ENCODE results near the gene HSPB1.
A peak's percentile ranks its signal among the peaks of the same experiment; 100 is the strongest.

HSPB1 gene

GRCh38 chr7:76318488-76319353, 16.2 kb downstream of the HSPB1 start:
- peak; percentile 62 for ATAC-seq

GRCh38 chr7:76325092-76325491, 22.6 kb downstream of the HSPB1 start:
- ATAC-seq, result no peak
- no peak for TF ChIP-seq BACH2 (CRISPR knock-in tag; IDR thresholded peaks at IDR 0.05; ENCODE audit: borderline replicate concordance)
- TF ChIP-seq PATZ1 (CRISPR knock-in tag; IDR thresholded peaks at IDR 0.05; ENCODE audit: borderline replicate concordance), result no peak
- no peak for TF ChIP-seq CSDC2 (CRISPR knock-in tag; IDR thresholded peaks at IDR 0.05)
- no peak for TF ChIP-seq CSRNP3 (CRISPR knock-in tag; IDR thresholded peaks at IDR 0.05)
- TF ChIP-seq PPARA (CRISPR knock-in tag; IDR thresholded peaks at IDR 0.05; ENCODE audit: borderline replicate concordance), result no peak
- no peak for TF ChIP-seq OSR1 (CRISPR knock-in tag; IDR thresholded peaks at IDR 0.05)
- TF ChIP-seq ZFP30 (CRISPR knock-in tag; IDR thresholded peaks at IDR 0.05), result no peak
- TF ChIP-seq CREB5 (CRISPR knock-in tag; IDR thresholded peaks at IDR 0.05; ENCODE audit: low read depth), result no peak
- no peak for TF ChIP-seq ZC3H10 (CRISPR knock-in tag; IDR thresholded peaks at IDR 0.05)

More at GRCh38 chr7:76318488-76319353, 16.2 kb downstream of the HSPB1 start:
- TF ChIP-seq TCF4 (CRISPR knock-in tag; IDR thresholded peaks at IDR 0.05; ENCODE audit: borderline replicate concordance), result no peak
- no peak for TF ChIP-seq RARB (CRISPR knock-in tag; IDR thresholded peaks at IDR 0.05)
- no peak for TF ChIP-seq OSR1 (CRISPR knock-in tag; IDR thresholded peaks at IDR 0.05)
- no peak for TF ChIP-seq POU6F1 (CRISPR knock-in tag; IDR thresholded peaks at IDR 0.05; ENCODE audit: borderline replicate concordance, low read depth)
- no peak for TF ChIP-seq ESRRG (CRISPR knock-in tag; IDR thresholded peaks at IDR 0.05)
- TF ChIP-seq TSHZ2 (CRISPR knock-in tag; IDR thresholded peaks at IDR 0.05), result 0 out of 2 replicates have a peak, but pooled peaks have one; percentile 15
- no peak for TF ChIP-seq CSRNP3 (CRISPR knock-in tag; IDR thresholded peaks at IDR 0.05)
- peak; percentile 39 for TF ChIP-seq ZNF8 (CRISPR knock-in tag; IDR thresholded peaks at IDR 0.05)
- no peak for TF ChIP-seq PATZ1 (CRISPR knock-in tag; IDR thresholded peaks at IDR 0.05; ENCODE audit: borderline replicate concordance)
